Erythroblast (primary cell): ENCODE results near the gene MMP13.

ENCODE experiments used
- GATA1 ChIP-seq: IDR thresholded peaks from 2 replicates; pipeline ENCODE4 v1.6.1; 2011; ENCODE audit warnings: low read depth, mild to moderate bottlenecking, control low read depth, low read length, moderate library complexity
- POLR2A ChIP-seq: IDR thresholded peaks from 2 replicates; pipeline ENCODE4 v1.6.1; 2011; ENCODE audit warnings: mild to moderate bottlenecking, low read length

- TF ChIP-seq POLR2A = no peak
- no peak for TF ChIP-seq GATA1
Measured at GRCh38 chr11:102983486-102983885, 28.0 kb upstream of the MMP13 start.
